Measurements from ENCODE around the gene MTUS2.

MTUS2 gene

GRCh38 chr13:29137016-29137415 is 316.9 kb downstream of the MTUS2 start:
- Histone ChIP-seq H3K27me3 (ENCODE audit: control insufficient read depth, low read length) (no peaks in the 10 kb centered on the region), H3K27ac (ENCODE audit: low read depth, low read length) (no peak overlapping the region), H3K4me3 (ENCODE audit: low read length) (no peak overlapping the region), H3K4me1 (ENCODE audit: control insufficient read depth, low read length) (no peaks in the 10 kb centered on the region), H3F3A (ENCODE audit: control insufficient read depth, insufficient read depth) (no peaks in the 10 kb centered on the region), H3K9me2 (replicated peaks; ENCODE audit: control insufficient read depth, low read length) (no peaks in the 10 kb centered on the region), H3K79me2 (ENCODE audit: control insufficient read depth, low read length) (no peaks in the 10 kb centered on the region), H3K9me3 (ENCODE audit: control insufficient read depth, insufficient read depth, low read length) (no peaks in the 10 kb centered on the region), H4K20me1 (ENCODE audit: control insufficient read depth, insufficient read depth, low read depth, low read length) (no peaks in the 10 kb centered on the region), H3K4me2 (ENCODE audit: low read length) (no peak overlapping the region), H3K36me3 (ENCODE audit: control insufficient read depth, low read length) (no peaks in the 10 kb centered on the region)
- TF ChIP-seq EZH2phosphoT487 (IDR thresholded peaks at IDR 0.05; ENCODE audit: borderline replicate concordance, low read length) (no peak), CTCF (IDR thresholded peaks at IDR 0.05; ENCODE audit: low read depth, low read length, poor library complexity, severe bottlenecking) (no peak)

GRCh38 chr13:29137995-29138394 is 317.9 kb downstream of the MTUS2 start:
- Histone ChIP-seq H3K4me3 (ENCODE audit: low read length) (no peak overlapping the region), H3F3A (ENCODE audit: control insufficient read depth, insufficient read depth) (no peaks in the 10 kb centered on the region), H3K79me2 (ENCODE audit: control insufficient read depth, low read length) (no peaks in the 10 kb centered on the region), H3K4me2 (ENCODE audit: low read length) (no peak overlapping the region), H3K9me3 (ENCODE audit: control insufficient read depth, insufficient read depth, low read length) (no peaks in the 10 kb centered on the region), H3K4me1 (ENCODE audit: control insufficient read depth, low read length) (no peaks in the 10 kb centered on the region), H3K9me2 (replicated peaks; ENCODE audit: control insufficient read depth, low read length) (no peaks in the 10 kb centered on the region), H3K36me3 (ENCODE audit: control insufficient read depth, low read length) (no peaks in the 10 kb centered on the region), H4K20me1 (ENCODE audit: control insufficient read depth, insufficient read depth, low read depth, low read length) (no peaks in the 10 kb centered on the region), H3K27ac (ENCODE audit: low read depth, low read length) (no peak overlapping the region), H3K27me3 (ENCODE audit: control insufficient read depth, low read length) (no peaks in the 10 kb centered on the region)
- TF ChIP-seq EZH2phosphoT487 (IDR thresholded peaks at IDR 0.05; ENCODE audit: borderline replicate concordance, low read length): no peak
- TF ChIP-seq CTCF (IDR thresholded peaks at IDR 0.05; ENCODE audit: low read depth, low read length, poor library complexity, severe bottlenecking): no peak

- Histone ChIP-seq H3F3A (ENCODE audit: control insufficient read depth, insufficient read depth) (no peaks in the 10 kb centered on the region), H3K9me2 (replicated peaks; ENCODE audit: control insufficient read depth, low read length) (no peaks in the 10 kb centered on the region), H3K4me3 (ENCODE audit: low read length) (no peak overlapping the region), H3K36me3 (ENCODE audit: control insufficient read depth, low read length) (no peaks in the 10 kb centered on the region), H3K9me3 (ENCODE audit: control insufficient read depth, insufficient read depth, low read length) (no peaks in the 10 kb centered on the region), H3K27me3 (ENCODE audit: control insufficient read depth, low read length) (no peaks in the 10 kb centered on the region), H3K4me2 (ENCODE audit: low read length) (no peak overlapping the region), H3K27ac (ENCODE audit: low read depth, low read length) (no peak overlapping the region), H4K20me1 (ENCODE audit: control insufficient read depth, insufficient read depth, low read depth, low read length) (no peaks in the 10 kb centered on the region), H3K79me2 (ENCODE audit: control insufficient read depth, low read length) (no peaks in the 10 kb centered on the region), H3K4me1 (ENCODE audit: control insufficient read depth, low read length) (no peaks in the 10 kb centered on the region)
- TF ChIP-seq CTCF (IDR thresholded peaks at IDR 0.05; ENCODE audit: low read depth, low read length, poor library complexity, severe bottlenecking) (no peak), EZH2phosphoT487 (IDR thresholded peaks at IDR 0.05; ENCODE audit: borderline replicate concordance, low read length) (no peak)
These were observed 320.1 kb downstream of the MTUS2 start for GRCh38 chr13:29140277-29140676.

GRCh38 chr13:29143847-29144246 is 323.7 kb downstream of the MTUS2 start:
- H4K20me1 ChIP-seq (ENCODE audit: control insufficient read depth, insufficient read depth, low read depth, low read length): no peaks in the 10 kb centered on the region
- TF ChIP-seq CTCF (IDR thresholded peaks at IDR 0.05; ENCODE audit: low read depth, low read length, poor library complexity, severe bottlenecking) (no peak), EZH2phosphoT487 (IDR thresholded peaks at IDR 0.05; ENCODE audit: borderline replicate concordance, low read length) (no peak)
- H3K36me3 ChIP-seq (ENCODE audit: control insufficient read depth, low read length): no peaks in the 10 kb centered on the region
- no peaks in the 10 kb centered on the region for H3K9me2 ChIP-seq (replicated peaks; ENCODE audit: control insufficient read depth, low read length)
- H3K4me1 ChIP-seq (ENCODE audit: control insufficient read depth, low read length): no peaks in the 10 kb centered on the region
- H3K9me3 ChIP-seq (ENCODE audit: control insufficient read depth, insufficient read depth, low read length): no peaks in the 10 kb centered on the region
- H3K27me3 ChIP-seq (ENCODE audit: control insufficient read depth, low read length): no peaks in the 10 kb centered on the region
- H3F3A ChIP-seq (ENCODE audit: control insufficient read depth, insufficient read depth): no peaks in the 10 kb centered on the region
- H3K27ac ChIP-seq (ENCODE audit: low read depth, low read length): no peak overlapping the region
- no peaks in the 10 kb centered on the region for H3K79me2 ChIP-seq (ENCODE audit: control insufficient read depth, low read length)
- no peak overlapping the region for H3K4me3 ChIP-seq (ENCODE audit: low read length)
- H3K4me2 ChIP-seq (ENCODE audit: low read length): no peak overlapping the region

Measured in DOHH2 (cell line).